ENCODE results near the gene CPLX1.
"Not testable (repeated sequence)": the region's sequence is repeated elsewhere in the genome, so short reads cannot be mapped to it uniquely, and the experiment has no call there.

CPLX1 gene

GRCh38 chr4:780255-780654 lies 45.7 kb downstream of the CPLX1 start:
- not testable (repeated sequence) for DNase-seq (ENCODE audit: extremely low read depth in 1 of 2, low read depth in 1 of 2)

GRCh38 chr4:779555-779954 lies 46.4 kb downstream of the CPLX1 start:
- DNase-seq (ENCODE audit: extremely low read depth in 1 of 2, low read depth in 1 of 2): no peak

DNA sequence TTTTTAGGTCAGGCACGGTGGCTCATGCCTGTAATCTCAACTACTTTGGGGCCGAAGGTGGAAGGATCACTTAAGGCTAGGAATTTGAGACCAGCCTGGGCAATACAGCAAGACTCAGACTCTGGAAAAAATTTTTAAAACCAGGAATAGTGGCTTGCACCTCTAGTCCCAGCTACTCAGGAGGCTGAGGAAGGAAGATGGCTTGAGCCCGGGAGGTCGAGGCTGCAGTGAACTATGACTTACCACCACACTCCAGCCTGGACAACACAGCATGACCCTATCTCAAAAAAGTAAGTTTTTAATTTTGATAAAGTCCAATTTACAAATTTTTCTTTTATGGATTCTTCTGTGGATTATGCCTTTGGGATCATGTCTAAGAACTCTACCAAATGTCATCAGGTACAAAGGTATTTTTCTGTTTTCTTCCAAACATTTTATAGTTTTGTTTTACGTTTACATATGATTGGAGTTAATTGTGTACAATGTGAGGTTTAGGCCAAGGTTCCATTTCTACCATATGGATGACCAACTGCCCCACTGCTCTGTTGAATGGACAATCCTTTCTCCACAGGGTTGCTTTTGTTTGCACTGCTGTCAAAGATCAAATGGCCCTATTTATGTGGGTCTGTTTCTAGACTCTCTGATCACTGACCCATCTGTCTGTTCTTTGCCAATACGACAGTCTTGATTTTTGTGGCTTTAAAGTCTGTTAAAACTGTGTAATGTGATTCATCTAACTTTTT lies 48.2 kb downstream of the CPLX1 start:
- DNase-seq (ENCODE audit: extremely low read depth in 1 of 2, low read depth in 1 of 2): no peak

- no peak for DNase-seq (ENCODE audit: extremely low read depth in 1 of 2, low read depth in 1 of 2)
These were observed 49.0 kb downstream of the CPLX1 start for GRCh38 chr4:776743-777441.

GRCh38 chr4:775485-775884 lies 50.4 kb downstream of the CPLX1 start:
- DNase-seq (ENCODE audit: extremely low read depth in 1 of 2, low read depth in 1 of 2): not testable (repeated sequence)

- DNase-seq (ENCODE audit: extremely low read depth in 1 of 2, low read depth in 1 of 2): not testable (repeated sequence)
These were observed 51.4 kb downstream of the CPLX1 start for GRCh38 chr4:774419-775092.

DNA sequence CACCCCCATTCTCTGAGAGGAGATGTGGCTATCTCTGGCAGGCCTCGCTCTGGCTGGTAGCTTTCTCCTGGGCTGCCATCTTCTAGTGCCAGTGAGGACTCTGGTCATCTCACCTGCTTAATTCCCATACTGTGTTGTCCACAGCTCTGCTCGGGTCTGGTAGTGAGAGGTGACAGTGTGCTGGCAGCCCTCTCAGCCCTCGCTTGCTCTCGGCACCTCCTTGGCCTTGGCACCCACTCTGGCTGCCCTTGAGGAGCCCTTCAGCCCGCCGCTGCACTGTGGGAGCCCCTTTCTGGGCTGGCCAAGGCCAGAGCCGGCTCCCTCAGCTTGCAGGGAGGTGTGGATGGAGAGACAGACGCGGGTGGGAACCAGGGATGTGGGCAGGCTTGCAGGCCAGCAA lies 52.7 kb downstream of the CPLX1 start:
- no peak for DNase-seq (ENCODE audit: extremely low read depth in 1 of 2, low read depth in 1 of 2)

GRCh38 chr4:772776-773175 lies 53.2 kb downstream of the CPLX1 start:
- DNase-seq (ENCODE audit: extremely low read depth in 1 of 2, low read depth in 1 of 2): no peak

- DNase-seq (ENCODE audit: extremely low read depth in 1 of 2, low read depth in 1 of 2): no peak
These were observed 53.8 kb downstream of the CPLX1 start for GRCh38 chr4:772118-772517.

GRCh38 chr4:771464-771863 lies 54.5 kb downstream of the CPLX1 start:
- no peak for DNase-seq (ENCODE audit: extremely low read depth in 1 of 2, low read depth in 1 of 2)

- DNase-seq (ENCODE audit: extremely low read depth in 1 of 2, low read depth in 1 of 2): no peak
These were observed 55.9 kb downstream of the CPLX1 start for GRCh38 chr4:770022-770421.

GRCh38 chr4:769511-769910 lies 56.4 kb downstream of the CPLX1 start:
- DNase-seq (ENCODE audit: extremely low read depth in 1 of 2, low read depth in 1 of 2): no peak

DNA sequence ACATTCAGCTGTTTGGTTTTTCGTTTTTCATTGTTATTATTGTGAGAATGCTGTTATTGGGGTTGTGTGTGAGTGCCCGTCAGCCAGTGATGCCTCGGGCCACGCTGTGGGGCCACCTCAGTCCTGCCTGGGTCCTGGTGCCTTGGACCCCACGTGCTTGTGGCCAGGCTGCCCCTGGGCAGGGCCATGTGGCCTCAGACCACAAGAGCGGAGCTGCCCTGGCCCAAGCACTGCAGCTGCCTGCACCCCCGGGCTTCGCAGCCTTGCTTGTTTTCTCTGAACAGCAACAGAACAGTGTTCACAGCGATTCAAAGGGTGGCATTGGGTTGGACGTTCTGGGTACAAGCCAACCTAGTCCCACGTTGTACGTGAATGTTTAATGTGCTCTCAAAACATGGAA lies 56.9 kb downstream of the CPLX1 start:
- DNase-seq (ENCODE audit: extremely low read depth in 1 of 2, low read depth in 1 of 2): no peak

DNA sequence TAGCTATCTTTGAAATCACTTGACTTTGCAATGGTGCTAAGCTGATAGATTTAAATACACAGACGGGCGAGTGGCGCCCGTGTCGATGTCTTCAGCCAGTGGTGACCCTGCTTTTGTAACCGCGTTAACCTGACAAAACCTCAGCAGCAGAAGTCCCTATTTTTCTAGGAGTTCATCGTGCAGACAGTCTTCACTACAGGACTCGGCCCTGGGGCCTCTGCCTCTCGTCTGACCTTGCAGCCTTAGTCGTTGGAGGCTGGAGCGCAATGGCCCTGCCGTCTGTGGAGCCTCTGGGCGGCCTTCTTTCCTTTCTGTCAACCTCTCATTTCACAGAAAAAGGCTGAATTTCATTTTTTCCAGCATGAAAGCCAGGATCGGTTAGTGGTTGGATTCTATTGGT lies 57.9 kb downstream of the CPLX1 start:
- no peak for DNase-seq (ENCODE audit: extremely low read depth in 1 of 2, low read depth in 1 of 2)

GRCh38 chr4:766559-767283 lies 59.2 kb downstream of the CPLX1 start:
- DNase-seq (ENCODE audit: extremely low read depth in 1 of 2, low read depth in 1 of 2): no peak

- no peak for DNase-seq (ENCODE audit: extremely low read depth in 1 of 2, low read depth in 1 of 2)
These were observed 59.8 kb downstream of the CPLX1 start for GRCh38 chr4:766152-766515.

- DNase-seq (ENCODE audit: extremely low read depth in 1 of 2, low read depth in 1 of 2): no peak
These were observed 61.3 kb downstream of the CPLX1 start for GRCh38 chr4:764405-765169.

GRCh38 chr4:763922-764321 lies 62.0 kb downstream of the CPLX1 start:
- no peak for DNase-seq (ENCODE audit: extremely low read depth in 1 of 2, low read depth in 1 of 2)

DNA sequence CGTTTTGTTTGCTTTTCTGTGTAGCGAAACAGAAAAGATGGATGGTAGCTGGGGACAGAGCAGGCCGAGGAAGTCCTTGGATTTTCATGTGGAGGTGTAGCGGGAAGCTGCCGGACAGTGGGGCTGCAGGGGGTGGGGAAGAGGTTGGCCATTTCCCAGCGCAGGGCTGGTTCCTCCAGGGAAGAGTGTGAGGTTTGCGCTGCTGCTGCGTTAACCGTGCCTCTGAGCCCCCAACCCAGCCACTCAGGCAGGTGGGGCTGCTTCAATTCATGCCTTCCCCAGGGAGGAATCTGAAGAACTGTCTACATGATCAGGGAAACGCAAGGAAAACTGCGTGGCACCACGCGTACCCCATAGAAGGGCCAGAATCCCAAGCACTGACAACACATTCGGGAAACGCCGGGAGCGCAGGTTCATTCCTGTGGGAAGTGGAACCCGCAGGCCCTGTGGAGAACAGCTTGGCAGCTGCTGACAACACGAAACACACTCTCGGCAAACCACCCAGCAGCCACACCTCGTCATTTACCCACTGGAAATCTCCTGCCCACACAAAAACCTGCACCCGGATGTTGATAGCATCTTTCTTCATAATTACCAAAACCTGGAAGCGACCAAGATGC lies 62.6 kb downstream of the CPLX1 start:
- DNase-seq (ENCODE audit: extremely low read depth in 1 of 2, low read depth in 1 of 2): no peak
